Kidney (tissue), 14 donors: Measurements from ENCODE around the gene TUG1. TPM values are rescaled to one million over a fixed set of nuclear protein-coding genes. Genes with fewer than 3 reads are reported as not detected.

Experiments used
- DNase-seq, 5 donors: peaks; one replicate each; pipeline ENCODE4 v3.0.0-alpha.2; 2013 to 2020
- FAIRE-seq: peaks from 2 replicates; lab custom pipeline; 2012; peaks lifted over from hg19 to GRCh38; lab: Jason Lieb, UNC
- H3K27ac ChIP-seq, 2 donors: one replicate each; pipeline ENCODE4 v1.7.0; 2013; ENCODE audit warnings: low read depth in 2 of 2, low read length in 2 of 2, inconsistent platforms in 1 of 2
- H3K27me3 ChIP-seq: one replicate; pipeline ENCODE4 v1.7.1; 2013; ENCODE audit warnings: low read length, inconsistent platforms; ENCODE audit not compliant: control insufficient read depth, insufficient read depth
- H3K36me3 ChIP-seq, 3 donors: one replicate each; pipeline versions ENCODE4 v1.7.0 to v1.7.1; 2013; ENCODE audit warnings: low read length in 3 of 3, control low read depth in 1 of 3, inconsistent platforms in 1 of 3; ENCODE audit not compliant: insufficient read depth in 3 of 3, control insufficient read depth in 2 of 3
- H3K4me1 ChIP-seq, 3 donors: one replicate each; pipeline versions ENCODE4 v1.7.0 to v1.7.1; 2013; ENCODE audit warnings: low read length in 3 of 3, inconsistent platforms in 1 of 3, low read depth in 1 of 3; ENCODE audit not compliant: control insufficient read depth in 2 of 3, insufficient read depth in 2 of 3
- H3K4me3 ChIP-seq, 3 donors: one replicate each; pipeline versions ENCODE4 v1.7.0 to v1.8.1; 2013; ENCODE audit warnings: low read length in 3 of 3, control low read depth in 1 of 3, inconsistent platforms in 1 of 3
- H3K9ac ChIP-seq, 3 donors: one replicate each; pipeline versions ENCODE4 v1.7.0 to v1.7.1; 2013; ENCODE audit warnings: low read length in 3 of 3, control low read depth in 1 of 3, inconsistent platforms in 1 of 3
- H3K9me3 ChIP-seq, 3 donors: one replicate each; pipeline versions ENCODE4 v1.7.0 to v1.7.1; 2013; ENCODE audit warnings: low read length in 3 of 3, control low read depth in 1 of 3, inconsistent platforms in 1 of 3; ENCODE audit not compliant: control insufficient read depth in 2 of 3, insufficient read depth in 1 of 3
- intact Hi-C: fragments of 100-400 bp; cut with DNase I; formaldehyde crosslinking; loops from one replicate; pipeline ENCODE4 v1.11.1; 2022
- polyA plus RNA-seq: library from polyadenylated mRNA; stranded (reverse); fragments of 350-450 nt; fragmentation: Illumina TruSeq; extraction: RNeasy Lipid Tissue Mini Kit (QIAGEN cat#74804); gene quantifications from one replicate; pipeline ENCODE4 v1.2.3, GENCODE V29; 2014; ENCODE audit warnings: low read depth, low replicate concordance; ENCODE audit not compliant: insufficient read depth
- total RNA-seq: library from RNA; stranded (reverse); fragmentation: NEBNext Ultra II Directional; extraction: Animal tissue kit (Norgen Biotek cat#: 25700); gene quantifications from one replicate; pipeline ENCODE4 v1.2.1, GENCODE V29; 2021
- TF ChIP-seq, protein P1 (sequence below): IDR thresholded peaks from 3 replicates; pipeline ENCODE4 v1.5.1; 2012; ENCODE audit warnings: mild to moderate bottlenecking, moderate library complexity, borderline replicate concordance; ENCODE audit not compliant: insufficient read depth; ENCODE audit errors: extremely low read depth
- donor health status: control.
- donor health status: control.
- donor health status: control.
- donor health status: control.
- donor health status: control.
- donor health status: DM: yes; HTN: yes; CAD: no.
- donor health status: Normal renal cell carcinoma (clear cell type).

Gene TUG1
- total and polyA plus RNA-seq, 2 donors from 2014 or later = 25.5 to 79.0 TPM

DNA sequence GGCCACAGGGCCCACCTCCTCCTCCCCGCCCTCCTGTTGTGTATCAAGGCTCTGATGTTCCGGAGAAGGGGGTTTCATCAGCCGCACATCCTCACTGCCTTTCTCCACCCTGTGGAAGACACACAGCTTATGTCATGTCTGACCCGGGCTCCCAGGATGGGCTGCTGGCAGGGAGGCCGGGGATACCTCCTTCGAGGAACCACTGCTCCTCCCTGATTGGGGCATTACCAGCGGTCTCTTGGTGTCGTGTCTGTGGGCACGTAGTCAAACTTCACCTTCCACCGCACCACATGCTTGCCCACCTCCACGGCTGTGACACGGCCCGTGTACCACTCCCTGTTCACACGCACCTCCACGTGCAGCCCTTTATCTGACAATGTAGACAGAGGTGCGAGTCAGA lies 36.4 kb upstream of the TUG1 start:
- no peak overlapping the region for H3K4me3 ChIP-seq
- H3K27ac ChIP-seq = no peak overlapping the region
- H3K9me3 ChIP-seq = no peaks in the 10 kb centered on the region
- TF ChIP-seq, protein P1, sequence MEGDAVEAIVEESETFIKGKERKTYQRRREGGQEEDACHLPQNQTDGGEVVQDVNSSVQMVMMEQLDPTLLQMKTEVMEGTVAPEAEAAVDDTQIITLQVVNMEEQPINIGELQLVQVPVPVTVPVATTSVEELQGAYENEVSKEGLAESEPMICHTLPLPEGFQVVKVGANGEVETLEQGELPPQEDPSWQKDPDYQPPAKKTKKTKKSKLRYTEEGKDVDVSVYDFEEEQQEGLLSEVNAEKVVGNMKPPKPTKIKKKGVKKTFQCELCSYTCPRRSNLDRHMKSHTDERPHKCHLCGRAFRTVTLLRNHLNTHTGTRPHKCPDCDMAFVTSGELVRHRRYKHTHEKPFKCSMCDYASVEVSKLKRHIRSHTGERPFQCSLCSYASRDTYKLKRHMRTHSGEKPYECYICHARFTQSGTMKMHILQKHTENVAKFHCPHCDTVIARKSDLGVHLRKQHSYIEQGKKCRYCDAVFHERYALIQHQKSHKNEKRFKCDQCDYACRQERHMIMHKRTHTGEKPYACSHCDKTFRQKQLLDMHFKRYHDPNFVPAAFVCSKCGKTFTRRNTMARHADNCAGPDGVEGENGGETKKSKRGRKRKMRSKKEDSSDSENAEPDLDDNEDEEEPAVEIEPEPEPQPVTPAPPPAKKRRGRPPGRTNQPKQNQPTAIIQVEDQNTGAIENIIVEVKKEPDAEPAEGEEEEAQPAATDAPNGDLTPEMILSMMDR = no peak
- no peak overlapping the region for H3K9ac ChIP-seq
- no peaks in the 10 kb centered on the region for H3K4me1 ChIP-seq
- intact Hi-C loops = no loop called here
- FAIRE-seq = no peak
- peak in 1 of 5 donors; percentile 51 for DNase-seq
- peaks cover 20 to 74% (median 66%) of the 10 kb centered on the region in 3 donors for H3K36me3 ChIP-seq
- no peaks in the 10 kb centered on the region for H3K27me3 ChIP-seq

DNA sequence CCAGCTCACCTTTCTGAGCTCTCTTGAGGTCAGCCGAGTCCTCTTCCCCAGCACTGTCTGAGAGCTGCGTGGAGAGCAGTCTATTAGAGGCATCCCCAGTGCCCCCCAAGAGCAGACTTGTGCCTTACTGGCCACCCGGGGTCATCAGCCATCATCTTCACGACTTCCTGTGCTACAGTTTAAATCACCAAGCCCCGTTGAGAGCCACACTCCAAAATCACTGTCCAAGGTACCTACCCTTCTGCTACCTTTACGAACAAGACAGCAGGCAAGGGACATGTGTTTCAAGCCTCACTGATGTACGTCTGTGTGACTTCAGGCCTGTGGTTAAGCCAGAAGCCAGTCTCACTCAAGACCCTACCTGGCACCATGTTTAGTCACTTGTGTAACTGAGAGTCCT lies 35.6 kb upstream of the TUG1 start:
- Histone ChIP-seq H3K27me3 (no peaks in the 10 kb centered on the region), H3K9me3 (no peaks in the 10 kb centered on the region), H3K9ac (no peak overlapping the region), H3K4me1 (no peaks in the 10 kb centered on the region), H3K4me3 (no peak overlapping the region), H3K27ac (no peak overlapping the region), H3K36me3 (peaks cover 18 to 77% (median 65%) of the 10 kb centered on the region in 3 donors)
- peak in 1 of 5 donors; percentile 22 for DNase-seq
- intact Hi-C loops = no loop called here
- TF ChIP-seq, protein P1 = no peak
- no peak for FAIRE-seq

DNA sequence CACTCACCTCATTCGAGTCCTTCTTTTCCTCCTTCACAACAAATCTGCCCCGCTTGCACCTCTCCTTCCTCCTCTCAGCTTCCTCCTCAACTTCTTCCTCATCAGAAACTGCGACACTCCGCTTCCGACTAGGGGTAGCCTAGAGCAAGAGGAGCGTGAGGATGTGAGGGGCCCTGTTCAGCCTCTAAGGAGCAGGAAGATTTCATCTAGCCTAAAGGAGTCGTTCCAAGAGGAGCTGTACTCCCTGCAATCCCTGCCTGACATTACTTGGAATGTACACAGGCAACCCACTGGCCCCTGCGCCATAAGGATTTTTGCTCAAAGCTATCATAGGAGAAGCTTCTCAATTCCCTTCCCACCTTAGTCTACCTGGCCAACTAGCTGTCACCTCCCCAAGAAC lies 35.0 kb upstream of the TUG1 start:
- TF ChIP-seq, protein P1 = no peak
- Histone ChIP-seq H3K9me3 (no peaks in the 10 kb centered on the region), H3K4me1 (no peaks in the 10 kb centered on the region), H3K36me3 (peaks cover 18 to 75% (median 68%) of the 10 kb centered on the region in 3 donors), H3K27me3 (no peaks in the 10 kb centered on the region), H3K4me3 (no peak overlapping the region), H3K27ac (no peak overlapping the region), H3K9ac (no peak overlapping the region)
- DNase-seq (peak in 1 of 5 donors; percentile 24), FAIRE-seq (no peak)
- intact Hi-C loops = no loop called here
